Measurements from ENCODE around the gene EFNB2. TPM values are rescaled to one million over a fixed set of nuclear protein-coding genes. Genes with fewer than 3 reads are reported as not detected.

EFNB2 gene
- total and polyA plus RNA-seq, 5 donors = 9.6 to 19.4 (median 13.6) TPM

GRCh38 chr13:106548064-106548696 is 12.7 kb upstream of the EFNB2 start:
- peaks cover 7% of the 10 kb centered on the region for H3K4me1 ChIP-seq (ENCODE audit: control insufficient read depth, insufficient read depth, low read length)

GRCh38 chr13:106541826-106542225 is 6.4 kb upstream of the EFNB2 start:
- no peak overlapping the region for H3K27ac ChIP-seq (ENCODE audit: low read length)
- WGBS = 89% methylated on average over 1 of the region's 1 CpG
- DNase-seq = no peak
- intact Hi-C loops (cut with DNase I) = loop anchor here in 1 of 4 donors (10.0 kb wide), 1 partner anchor 73 kb away; no protein-coding TSS in a partner anchor
- H3K27me3 ChIP-seq (ENCODE audit: control insufficient read depth, insufficient read depth) = no peaks in the 10 kb centered on the region
- H3K9me3 ChIP-seq (ENCODE audit: control insufficient read depth, low read length) = no peaks in the 10 kb centered on the region
- H3K4me3 ChIP-seq (ENCODE audit: low read length) = no peak overlapping the region
- no peak for ATAC-seq
- H3K4me1 ChIP-seq (ENCODE audit: control insufficient read depth, insufficient read depth, low read length) = peaks cover 3% of the 10 kb centered on the region

More at GRCh38 chr13:106548064-106548696, 12.7 kb upstream of the EFNB2 start:
- no peaks in the 10 kb centered on the region for H3K27me3 ChIP-seq (ENCODE audit: control insufficient read depth, insufficient read depth)
- no peak overlapping the region for H3K27ac ChIP-seq (ENCODE audit: low read length)
- H3K4me3 ChIP-seq (ENCODE audit: low read length) = no peak overlapping the region
- DNase-seq (no peak), ATAC-seq (no peak)
- 95% methylated on average over 3 of the region's 3 CpGs for WGBS
- intact Hi-C loops (cut with DNase I) = loop anchor here in 2 of 4 donors (5.0 to 10.0 kb wide), 2 partner anchors 67 to 359 kb away; no protein-coding TSS in a partner anchor
- no peaks in the 10 kb centered on the region for H3K9me3 ChIP-seq (ENCODE audit: control insufficient read depth, low read length)

GRCh38 chr13:106540613-106541012 is 5.2 kb upstream of the EFNB2 start:
- intact Hi-C loops (cut with DNase I) = loop anchor here in 1 of 4 donors (10.0 kb wide), 1 partner anchor 74 kb away; no protein-coding TSS in a partner anchor
- Histone ChIP-seq H3K9me3 (ENCODE audit: control insufficient read depth, low read length) (no peaks in the 10 kb centered on the region), H3K27me3 (ENCODE audit: control insufficient read depth, insufficient read depth) (no peaks in the 10 kb centered on the region), H3K4me1 (ENCODE audit: control insufficient read depth, insufficient read depth, low read length) (peaks cover 3% of the 10 kb centered on the region), H3K27ac (ENCODE audit: low read length) (no peak overlapping the region), H3K4me3 (ENCODE audit: low read length) (no peak overlapping the region)
- WGBS = 79% methylated on average over 4 of the region's 4 CpGs
- no peak for ATAC-seq
- DNase-seq = no peak

GRCh38 chr13:106537521-106537920 is 2.1 kb upstream of the EFNB2 start:
- WGBS = 55% methylated on average over 3 of the region's 3 CpGs
- Histone ChIP-seq H3K4me1 (ENCODE audit: control insufficient read depth, insufficient read depth, low read length) (peaks cover 1% of the 10 kb centered on the region), H3K27me3 (ENCODE audit: control insufficient read depth, insufficient read depth) (no peaks in the 10 kb centered on the region), H3K27ac (ENCODE audit: low read length) (no peak overlapping the region), H3K4me3 (ENCODE audit: low read length) (no peak overlapping the region), H3K9me3 (ENCODE audit: control insufficient read depth, low read length) (no peaks in the 10 kb centered on the region)
- DNase-seq (no peak), ATAC-seq (no peak)
- intact Hi-C loops (cut with DNase I) = loop anchor here in 2 of 4 donors (5.0 to 10.0 kb wide), 3 partner anchors 380 to 1963 kb away; no protein-coding TSS in a partner anchor

GRCh38 chr13:106536244-106537034 is 977 bp upstream of the EFNB2 start:
- 5% methylated on average over 50 of the region's 50 CpGs for WGBS
- peak overlapping the region; percentile 57 for H3K27ac ChIP-seq (ENCODE audit: low read length)
- DNase-seq (peak; percentile 91 to 97 (median 96)), ATAC-seq (peak; percentile 77 to 80)
- H3K9me3 ChIP-seq (ENCODE audit: control insufficient read depth, low read length) = no peaks in the 10 kb centered on the region
- peaks cover 2% of the 10 kb centered on the region for H3K4me1 ChIP-seq (ENCODE audit: control insufficient read depth, insufficient read depth, low read length)
- H3K27me3 ChIP-seq (ENCODE audit: control insufficient read depth, insufficient read depth) = no peaks in the 10 kb centered on the region
- intact Hi-C loops (cut with DNase I) = loop anchor here in 2 of 4 donors (5.0 to 10.0 kb wide), 3 partner anchors 381 to 1962 kb away; no protein-coding TSS in a partner anchor
- peak overlapping the region; percentile 88 for H3K4me3 ChIP-seq (ENCODE audit: low read length)

GRCh38 chr13:106534639-106535551 is 567 bp downstream of the EFNB2 start:
- DNase-seq = peak; percentile 37 to 71 (median 52)
- H3K27ac ChIP-seq (ENCODE audit: low read length) = peak overlapping the region; percentile 65
- peak overlapping the region; percentile 88 for H3K4me3 ChIP-seq (ENCODE audit: low read length)
- peaks cover 2% of the 10 kb centered on the region for H3K4me1 ChIP-seq (ENCODE audit: control insufficient read depth, insufficient read depth, low read length)
- ATAC-seq = peak in 1 of 2 donors; percentile 3
- no peaks in the 10 kb centered on the region for H3K27me3 ChIP-seq (ENCODE audit: control insufficient read depth, insufficient read depth)
- intact Hi-C loops (cut with DNase I) = loop anchor here in 2 of 4 donors (5.0 to 10.0 kb wide), 3 partner anchors 382 to 1960 kb away; no protein-coding TSS in a partner anchor
- WGBS = under 1% methylated on average over 121 of the region's 121 CpGs
- H3K9me3 ChIP-seq (ENCODE audit: control insufficient read depth, low read length) = no peaks in the 10 kb centered on the region

GRCh38 chr13:106533943-106534638 is 1.4 kb downstream of the EFNB2 start:
- Histone ChIP-seq H3K4me1 (ENCODE audit: control insufficient read depth, insufficient read depth, low read length) (peaks cover 2% of the 10 kb centered on the region), H3K27me3 (ENCODE audit: control insufficient read depth, insufficient read depth) (no peaks in the 10 kb centered on the region), H3K9me3 (ENCODE audit: control insufficient read depth, low read length) (no peaks in the 10 kb centered on the region), H3K4me3 (ENCODE audit: low read length) (peak overlapping the region; percentile 88), H3K27ac (ENCODE audit: low read length) (peak overlapping the region; percentile 65)
- WGBS = 4% methylated on average over 66 of the region's 66 CpGs
- DNase-seq (peak; percentile 50 to 76 (median 72)), ATAC-seq (peak in 1 of 2 donors; percentile 9)
- intact Hi-C loops (cut with DNase I) = loop anchor here in 2 of 4 donors (10.0 kb wide), 2 partner anchors 591 to 1959 kb away; no protein-coding TSS in a partner anchor

GRCh38 chr13:106533101-106533942 is 2.1 kb downstream of the EFNB2 start:
- no peaks in the 10 kb centered on the region for H3K27me3 ChIP-seq (ENCODE audit: control insufficient read depth, insufficient read depth)
- intact Hi-C loops (cut with DNase I) = loop anchor here in 2 of 4 donors (10.0 kb wide), 2 partner anchors 591 to 1959 kb away; no protein-coding TSS in a partner anchor
- H3K27ac ChIP-seq (ENCODE audit: low read length) = peak overlapping the region; percentile 65
- ATAC-seq (peak; percentile 69 to 81), DNase-seq (peak; percentile 86 to 94 (median 93))
- WGBS = 6% methylated on average over 44 of the region's 44 CpGs
- H3K4me3 ChIP-seq (ENCODE audit: low read length) = peak overlapping the region; percentile 88
- H3K4me1 ChIP-seq (ENCODE audit: control insufficient read depth, insufficient read depth, low read length) = peaks cover 2% of the 10 kb centered on the region
- H3K9me3 ChIP-seq (ENCODE audit: control insufficient read depth, low read length) = no peaks in the 10 kb centered on the region
